ENCODE data around the gene DNM3. TPM values are rescaled to one million over a fixed set of nuclear protein-coding genes. Genes with fewer than 3 reads are reported as not detected.

DNM3 gene
- total RNA-seq, 1 donor from 2014 or later = 2.1 TPM

DNA sequence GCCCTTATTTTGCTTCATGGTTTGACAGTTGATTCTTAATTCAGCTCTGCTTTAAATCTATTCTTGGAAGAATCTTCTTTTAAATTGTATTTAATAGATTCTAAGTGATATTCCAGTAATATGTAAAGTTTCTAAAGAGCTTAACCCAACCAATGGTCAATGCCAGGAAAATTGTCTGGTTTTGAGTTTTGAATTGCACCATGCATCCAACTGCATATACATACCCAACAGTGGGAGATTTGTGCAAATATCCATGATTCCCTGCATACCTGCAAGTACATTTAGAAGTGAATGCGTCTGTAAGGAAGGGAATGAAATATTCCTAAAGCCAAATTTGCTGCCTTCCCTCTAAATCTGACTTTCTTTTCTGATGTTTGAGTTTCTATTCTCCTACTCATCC is 543.4 kb downstream of the DNM3 start:
- peaks cover 8% of the 10 kb centered on the region for H3K36me3 Mint-ChIP-seq
- no peak overlapping the region for H3K4me3 Mint-ChIP-seq
- no peak overlapping the region for H3K27ac Mint-ChIP-seq
- no peaks in the 10 kb centered on the region for H3K27me3 Mint-ChIP-seq
- TF ChIP-seq, protein P1, sequence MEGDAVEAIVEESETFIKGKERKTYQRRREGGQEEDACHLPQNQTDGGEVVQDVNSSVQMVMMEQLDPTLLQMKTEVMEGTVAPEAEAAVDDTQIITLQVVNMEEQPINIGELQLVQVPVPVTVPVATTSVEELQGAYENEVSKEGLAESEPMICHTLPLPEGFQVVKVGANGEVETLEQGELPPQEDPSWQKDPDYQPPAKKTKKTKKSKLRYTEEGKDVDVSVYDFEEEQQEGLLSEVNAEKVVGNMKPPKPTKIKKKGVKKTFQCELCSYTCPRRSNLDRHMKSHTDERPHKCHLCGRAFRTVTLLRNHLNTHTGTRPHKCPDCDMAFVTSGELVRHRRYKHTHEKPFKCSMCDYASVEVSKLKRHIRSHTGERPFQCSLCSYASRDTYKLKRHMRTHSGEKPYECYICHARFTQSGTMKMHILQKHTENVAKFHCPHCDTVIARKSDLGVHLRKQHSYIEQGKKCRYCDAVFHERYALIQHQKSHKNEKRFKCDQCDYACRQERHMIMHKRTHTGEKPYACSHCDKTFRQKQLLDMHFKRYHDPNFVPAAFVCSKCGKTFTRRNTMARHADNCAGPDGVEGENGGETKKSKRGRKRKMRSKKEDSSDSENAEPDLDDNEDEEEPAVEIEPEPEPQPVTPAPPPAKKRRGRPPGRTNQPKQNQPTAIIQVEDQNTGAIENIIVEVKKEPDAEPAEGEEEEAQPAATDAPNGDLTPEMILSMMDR (conservative IDR thresholded peaks at IDR 0.05) = no peak
- DNase-seq (ENCODE audit: extremely low spot score, unreplicated experiment) = no peak
- peaks cover 50% of the 10 kb centered on the region for H3K4me1 Mint-ChIP-seq (ENCODE audit: unreplicated experiment)
- no peaks in the 10 kb centered on the region for H3K9me3 Mint-ChIP-seq

DNA sequence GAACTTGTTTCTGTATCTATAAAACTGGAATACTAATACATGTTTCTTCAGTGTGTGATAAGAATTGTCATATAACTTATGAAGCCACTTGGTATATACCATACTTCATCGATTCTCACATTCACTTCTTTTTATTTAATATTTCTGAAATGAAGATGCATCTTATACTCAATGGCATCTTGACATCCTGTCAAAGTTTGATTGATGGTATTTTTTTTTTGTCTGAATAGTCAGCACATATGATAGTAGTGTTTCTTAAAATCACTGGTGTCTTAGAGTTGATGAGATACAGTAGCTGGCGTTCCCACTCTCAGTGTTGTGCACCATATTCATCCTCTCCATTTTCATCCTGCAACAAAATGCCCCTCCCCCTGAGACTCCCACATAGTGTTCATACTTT is 544.7 kb downstream of the DNM3 start:
- H3K27ac Mint-ChIP-seq = no peak overlapping the region
- DNase-seq (ENCODE audit: extremely low spot score, unreplicated experiment) = no peak
- TF ChIP-seq, protein P1 (conservative IDR thresholded peaks at IDR 0.05) = no peak
- no peaks in the 10 kb centered on the region for H3K27me3 Mint-ChIP-seq
- peaks cover 8% of the 10 kb centered on the region for H3K36me3 Mint-ChIP-seq
- no peaks in the 10 kb centered on the region for H3K9me3 Mint-ChIP-seq
- peaks cover 51% of the 10 kb centered on the region for H3K4me1 Mint-ChIP-seq (ENCODE audit: unreplicated experiment)
- no peak overlapping the region for H3K4me3 Mint-ChIP-seq

DNA sequence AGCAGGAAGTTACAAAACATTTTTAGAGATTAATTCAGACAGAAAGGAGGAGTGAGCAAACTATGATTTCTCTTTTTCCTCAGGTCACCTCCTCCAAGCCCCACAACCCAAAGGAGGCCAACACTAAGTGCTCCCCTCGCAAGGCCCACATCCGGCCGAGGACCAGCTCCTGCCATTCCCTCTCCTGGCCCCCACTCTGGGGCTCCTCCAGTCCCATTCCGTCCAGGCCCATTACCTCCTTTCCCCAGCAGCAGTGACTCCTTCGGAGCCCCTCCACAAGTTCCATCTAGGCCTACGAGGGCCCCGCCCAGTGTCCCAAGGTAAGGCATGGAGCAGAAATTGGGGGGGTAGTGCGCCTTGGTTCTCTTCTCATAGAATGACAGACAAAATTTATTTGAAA is 547.2 kb downstream of the DNM3 start:
- H3K4me1 Mint-ChIP-seq (ENCODE audit: unreplicated experiment) = peaks cover 44% of the 10 kb centered on the region
- H3K27me3 Mint-ChIP-seq = no peaks in the 10 kb centered on the region
- no peak overlapping the region for H3K4me3 Mint-ChIP-seq
- H3K27ac Mint-ChIP-seq = peak overlapping the region; percentile 31
- TF ChIP-seq, protein P1 (conservative IDR thresholded peaks at IDR 0.05) = no peak
- peaks cover 8% of the 10 kb centered on the region for H3K36me3 Mint-ChIP-seq
- peaks cover 4% of the 10 kb centered on the region for H3K9me3 Mint-ChIP-seq
- DNase-seq (ENCODE audit: extremely low spot score, unreplicated experiment) = no peak

DNA sequence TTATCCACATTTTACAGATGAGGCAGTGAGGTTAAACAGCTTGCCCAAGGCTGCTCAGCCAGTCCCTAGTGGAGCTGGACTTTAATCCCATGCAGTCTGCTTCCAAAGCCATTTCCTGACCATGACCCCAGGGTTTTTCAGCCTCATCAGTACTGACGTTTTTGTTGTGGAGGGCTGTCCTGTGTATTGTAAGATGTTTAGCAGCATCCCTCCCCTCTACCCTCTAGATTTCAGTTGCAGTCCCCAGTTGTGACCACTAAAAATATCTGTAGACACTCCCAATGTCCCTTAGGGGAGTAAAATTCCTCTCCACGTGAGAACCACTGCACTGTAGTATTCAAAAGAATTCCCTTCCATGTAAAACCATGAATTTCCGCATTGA is 549.0 kb downstream of the DNM3 start:
- TF ChIP-seq, protein P1 (conservative IDR thresholded peaks at IDR 0.05) = peak; percentile 30
- Mint-ChIP-seq H3K36me3 (peaks cover 3% of the 10 kb centered on the region), H3K27ac (peak overlapping the region; percentile 99), H3K4me1 (ENCODE audit: unreplicated experiment) (peaks cover 46% of the 10 kb centered on the region), H3K27me3 (no peaks in the 10 kb centered on the region), H3K4me3 (peak overlapping the region; percentile 79), H3K9me3 (peaks cover 4% of the 10 kb centered on the region)
- no peak for DNase-seq (ENCODE audit: extremely low spot score, unreplicated experiment)

DNA sequence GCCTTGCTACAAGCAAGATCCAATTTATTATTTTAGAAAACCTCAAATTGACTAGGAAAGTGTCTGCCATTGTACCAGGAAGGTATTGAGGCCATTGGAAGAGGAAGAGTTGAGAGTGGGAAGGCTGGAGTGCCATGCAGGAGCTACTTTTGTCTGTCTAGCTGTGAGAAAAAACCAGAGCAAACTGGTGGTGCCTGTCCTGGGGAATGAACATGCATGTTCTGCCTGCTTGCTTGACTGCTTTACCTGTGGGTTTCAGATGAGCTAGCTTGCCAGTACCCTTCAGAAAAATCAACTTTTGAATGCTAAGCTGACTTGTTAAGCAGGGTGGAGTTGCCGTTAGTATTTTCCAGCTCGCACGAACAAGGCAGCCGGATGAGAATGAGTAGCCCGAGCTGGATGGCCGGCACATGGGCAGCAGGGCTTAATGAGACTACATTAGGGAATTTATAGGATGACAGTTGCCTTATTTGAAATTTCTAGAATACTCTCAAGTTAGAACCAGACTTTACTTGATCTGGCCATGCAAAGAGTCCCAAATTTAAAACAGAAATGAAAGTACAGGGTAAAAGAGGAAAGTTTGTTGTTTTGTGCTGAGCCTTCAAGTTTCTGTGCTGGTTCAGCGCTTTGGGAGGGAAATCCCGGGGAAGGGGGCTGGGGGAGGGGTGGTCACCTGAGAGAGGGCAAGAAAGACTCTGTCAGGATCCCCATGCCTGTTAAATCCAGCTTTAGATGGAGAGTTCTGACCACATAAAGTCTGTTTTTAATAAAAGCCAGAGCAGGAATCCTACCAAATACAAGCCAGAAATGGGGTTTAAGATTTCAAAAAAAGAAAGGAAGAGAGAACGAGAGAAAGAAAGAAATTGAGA is 549.6 kb downstream of the DNM3 start:
- Mint-ChIP-seq H3K9me3 (peaks cover 4% of the 10 kb centered on the region), H3K27me3 (no peaks in the 10 kb centered on the region), H3K27ac (peak overlapping the region; percentile 99), H3K4me3 (peak overlapping the region; percentile 79), H3K4me1 (ENCODE audit: unreplicated experiment) (peaks cover 44% of the 10 kb centered on the region), H3K36me3 (peaks cover 3% of the 10 kb centered on the region)
- no peak for DNase-seq (ENCODE audit: extremely low spot score, unreplicated experiment)
- TF ChIP-seq, protein P1 (conservative IDR thresholded peaks at IDR 0.05) = no peak
